Eye (tissue), 1 donor: ENCODE measurements around the gene BCAR1.
"Not testable (repeated sequence)": the region's sequence is repeated elsewhere in the genome, so short reads cannot be mapped to it uniquely, and the experiment has no call there.

Source experiments
- DNase-seq: peaks from one replicate; pipeline ENCODE4 v3.0.0-alpha.2; 2015

BCAR1 gene

GRCh38 chr16:75238132-75238852, 13.1 kb downstream of the BCAR1 start:
- peak; percentile 76 for DNase-seq

DNA sequence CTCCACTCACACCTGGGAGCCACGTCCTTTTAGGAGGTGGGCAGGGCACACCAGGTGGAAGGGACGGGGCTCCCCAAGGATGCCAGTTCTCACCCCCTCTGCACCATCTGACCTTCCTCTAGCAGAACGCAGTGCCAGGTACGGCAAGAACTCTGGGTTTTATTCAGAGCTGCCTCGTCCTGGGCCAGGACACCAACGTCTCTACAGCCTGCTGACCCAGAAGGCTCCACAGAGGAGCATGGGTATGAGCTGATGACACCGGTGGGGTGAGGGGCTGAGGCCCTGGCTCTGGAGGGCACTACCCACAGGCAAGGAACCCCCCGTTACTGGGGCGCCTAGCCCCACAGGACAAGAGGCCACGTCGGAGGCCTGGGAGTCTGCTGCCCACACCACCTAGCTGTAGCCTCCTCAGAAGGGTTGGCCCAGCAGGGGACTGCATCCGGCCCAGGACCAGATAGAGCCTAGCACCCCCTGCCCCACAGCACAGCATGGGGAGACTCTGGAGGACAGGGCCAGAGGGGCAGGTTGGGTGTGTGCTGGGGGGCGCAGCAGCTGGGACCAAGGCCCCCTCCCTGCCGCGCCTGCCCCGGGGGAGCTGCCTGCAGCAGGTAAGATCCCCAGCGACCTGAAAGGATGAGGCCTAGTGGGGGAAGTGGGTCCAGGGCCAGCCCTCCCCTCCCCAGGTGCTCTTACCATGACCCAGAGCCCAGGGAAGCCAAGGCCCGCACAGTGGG, 13.9 kb downstream of the BCAR1 start:
- no peak for DNase-seq

- DNase-seq: no peak
These were observed 14.6 kb downstream of the BCAR1 start for GRCh38 chr16:75236736-75237397.

- DNase-seq: no peak
These were observed 15.2 kb downstream of the BCAR1 start for GRCh38 chr16:75236232-75236631.

DNA sequence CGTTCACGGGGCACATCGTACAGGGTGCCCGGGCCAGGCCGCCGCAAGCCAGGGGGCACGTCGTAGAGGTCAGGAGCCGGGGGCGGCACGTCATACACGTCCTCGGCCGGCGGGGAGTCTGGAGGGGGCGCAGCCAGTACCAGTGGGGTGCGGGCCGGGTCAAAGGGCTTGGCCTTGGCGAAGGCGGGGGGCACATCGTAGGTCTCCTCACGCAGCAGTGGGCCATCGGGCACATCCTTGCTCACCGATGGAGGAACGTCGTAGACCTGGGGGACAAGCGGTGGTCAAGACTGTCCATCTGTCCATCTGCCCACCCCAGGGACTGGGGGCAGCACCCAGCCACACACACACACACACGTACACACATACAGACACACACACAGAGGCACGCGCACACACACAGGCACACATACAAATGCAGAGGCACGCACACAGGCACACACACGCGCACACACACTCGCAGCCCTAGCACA, 15.7 kb downstream of the BCAR1 start:
- no peak for DNase-seq

- no peak for DNase-seq
These were observed 16.3 kb downstream of the BCAR1 start for GRCh38 chr16:75234856-75235696.

- DNase-seq: no peak
These were observed 17.8 kb downstream of the BCAR1 start for GRCh38 chr16:75233611-75233938.

DNA sequence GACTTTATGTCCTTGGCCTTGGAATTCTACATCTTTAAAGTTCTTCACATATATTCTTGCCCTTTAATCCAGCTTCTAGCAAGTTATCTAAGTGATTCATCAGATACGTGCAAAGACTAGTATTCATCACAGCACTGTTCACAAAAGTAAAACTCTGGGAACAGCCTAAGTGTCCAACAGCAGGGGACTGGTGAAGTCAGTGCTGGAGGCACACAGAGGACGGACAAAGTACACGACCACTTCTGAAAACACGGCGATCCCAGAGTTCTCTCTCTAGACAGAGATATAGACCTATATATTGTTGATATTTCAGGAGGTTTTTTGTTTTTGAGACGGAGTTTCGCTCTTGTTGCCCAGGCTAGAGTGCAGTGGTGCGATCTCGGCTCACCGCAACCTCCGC, 19.9 kb downstream of the BCAR1 start:
- no peak for DNase-seq

- no peak for DNase-seq
These were observed 20.8 kb downstream of the BCAR1 start for GRCh38 chr16:75230471-75231110.

- no peak for DNase-seq
These were observed 22.0 kb downstream of the BCAR1 start for GRCh38 chr16:75229172-75230031.

DNA sequence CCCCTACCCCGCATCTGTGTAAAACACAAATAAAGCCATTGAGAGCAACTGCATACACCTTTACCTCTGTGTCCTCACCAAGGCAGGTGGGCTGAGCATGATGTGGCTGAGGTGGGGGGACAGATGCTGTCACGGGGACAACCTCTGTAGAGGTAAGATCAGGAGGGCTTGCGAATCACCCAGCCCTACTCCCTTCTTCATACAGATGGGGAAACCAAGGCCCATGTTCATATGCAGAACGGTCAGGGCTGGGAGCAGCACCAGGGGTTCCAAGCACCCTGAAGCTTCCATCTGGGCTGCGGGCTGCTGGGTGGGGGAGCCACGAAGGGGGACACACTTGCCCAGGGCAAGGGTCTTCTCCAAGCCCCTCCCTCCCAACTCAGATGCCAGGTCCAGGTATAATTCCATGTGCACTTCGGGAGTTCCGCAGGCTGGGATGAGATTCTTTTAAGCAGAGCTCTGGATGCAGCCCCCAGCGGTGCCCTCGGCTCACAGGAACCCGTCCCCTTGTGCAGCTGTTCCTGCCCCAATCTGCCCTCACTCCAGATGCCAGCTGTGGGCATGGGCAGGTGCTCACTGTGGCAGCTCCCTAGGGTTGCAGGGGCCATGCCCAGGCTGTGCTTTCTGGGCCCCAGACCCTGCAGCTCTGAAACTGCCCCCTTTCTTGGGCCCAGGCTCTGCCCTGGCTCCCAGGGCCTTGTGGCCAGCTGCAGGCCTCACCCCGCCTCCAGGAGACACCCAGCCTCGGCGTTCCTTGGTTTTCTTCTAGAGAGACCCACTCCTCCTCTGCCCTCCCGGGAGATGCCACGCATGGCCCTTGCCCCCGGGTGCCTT, 23.1 kb downstream of the BCAR1 start:
- DNase-seq: no peak

- no peak for DNase-seq
These were observed 23.9 kb downstream of the BCAR1 start for GRCh38 chr16:75227361-75228142.

GRCh38 chr16:75226550-75227360, 24.7 kb downstream of the BCAR1 start:
- DNase-seq: no peak

GRCh38 chr16:75225678-75226515, 25.5 kb downstream of the BCAR1 start:
- DNase-seq: no peak

- no peak for DNase-seq
These were observed 26.3 kb downstream of the BCAR1 start for GRCh38 chr16:75225092-75225491.

DNA sequence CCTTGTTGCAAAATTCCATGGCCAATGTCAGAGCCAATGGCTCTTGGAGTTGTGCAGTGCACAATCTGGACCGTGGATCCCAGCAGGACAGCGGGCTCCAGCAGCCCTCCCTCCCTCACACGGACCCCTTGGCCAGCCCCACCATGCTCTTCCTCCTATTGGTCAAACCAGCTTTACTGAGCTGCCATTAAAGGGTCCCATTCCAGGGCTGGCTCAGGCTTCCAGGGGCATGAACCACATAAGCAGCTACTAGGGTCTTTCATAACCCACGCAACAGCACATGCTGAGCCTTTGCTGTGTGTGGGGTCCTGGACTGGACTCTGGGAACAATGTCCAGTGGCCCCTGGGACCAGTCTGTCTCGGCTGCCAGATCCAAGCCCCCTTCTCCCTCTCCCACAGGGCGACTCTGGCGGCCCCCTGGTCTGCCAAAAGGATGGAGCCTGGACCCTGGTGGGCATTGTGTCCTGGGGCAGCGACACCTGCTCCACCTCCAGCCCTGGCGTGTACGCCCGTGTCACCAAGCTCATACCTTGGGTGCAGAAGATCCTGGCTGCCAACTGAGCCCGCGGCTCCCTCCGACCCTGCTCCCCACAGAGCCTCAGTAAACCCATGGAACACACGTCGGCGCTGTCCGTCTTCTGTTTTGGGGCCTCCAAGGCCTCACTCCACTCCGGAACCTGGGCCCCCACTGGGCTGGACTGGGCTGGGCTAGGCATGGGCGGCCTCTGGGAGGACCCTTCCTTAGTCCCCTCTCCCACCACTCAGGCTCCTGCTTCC, 26.9 kb downstream of the BCAR1 start:
- no peak for DNase-seq

DNA sequence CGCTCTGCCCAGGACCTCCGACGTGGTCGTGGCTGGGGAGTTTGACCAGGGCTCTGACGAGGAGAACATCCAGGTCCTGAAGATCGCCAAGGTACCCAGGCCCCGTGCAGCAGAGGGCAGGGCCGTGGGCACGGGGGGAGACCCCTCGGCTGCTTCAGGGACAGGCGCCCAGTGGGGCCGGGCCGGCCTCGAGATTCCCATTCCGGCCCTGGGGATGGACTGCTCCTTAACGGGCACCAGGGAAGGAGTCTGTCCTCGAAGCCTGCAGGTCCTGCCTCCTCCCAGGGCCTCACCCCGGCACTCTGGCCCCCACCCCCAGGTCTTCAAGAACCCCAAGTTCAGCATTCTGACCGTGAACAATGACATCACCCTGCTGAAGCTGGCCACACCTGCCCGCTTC, 28.3 kb downstream of the BCAR1 start:
- DNase-seq: not testable (repeated sequence)
